HepG2 (cell line): Measurements from ENCODE around the gene FAM168A. TPM values are rescaled to one million over a fixed set of nuclear protein-coding genes. Genes with fewer than 3 reads are reported as not detected.

Source experiments
- ATAC-seq: fragments of 200-7000 bp; cut with Tn5 transposase; 3 replicates; pipeline ENCODE4 v1.9.1; 2020; ENCODE audit warnings: mild to moderate bottlenecking, moderate library complexity
- BruUV-seq: library from RNA; stranded (reverse); fragments of 400-500 nt; replicated peaks from 2 replicates; lab custom pipeline; 2021; lab: Mats Ljungman, UMichigan
- CTCF ChIA-PET: fragments of 300-600 bp; formaldehyde crosslinking; extraction: SDS; loops from one replicate; lab custom pipeline; 2021; ENCODE audit warnings: low total read pairs, inconsistent platforms, low intra/inter-chr PET ratio; lab: Yijun Ruan, JAX
- POLR2A ChIA-PET: fragments of 350-600 bp; sonication (Branson Sonifier 250); formaldehyde crosslinking; loops from one replicate; lab custom pipeline; 2020; ENCODE audit warnings: antibody characterized with exemption, inconsistent platforms; lab: Yijun Ruan, JAX
- DNase-seq: peaks from one replicate; pipeline ENCODE4 v3.0.0-alpha.2; 2015; ENCODE audit warnings: low spot score
- FAIRE-seq: peaks from 3 replicates; lab custom pipeline; 2011; peaks lifted over from hg19 to GRCh38; lab: Jason Lieb, UNC
- H2AFZ ChIP-seq: one replicate; pipeline ENCODE4 v1.6.1; 2011; ENCODE audit warnings: low read length, inconsistent platforms
- H3K27ac ChIP-seq: fragments of 300-600 bp; 3 replicates; pipeline ENCODE4 v1.8.0; 2011; ENCODE audit warnings: mixed run types, mild to moderate bottlenecking, mixed read lengths, low read length, inconsistent platforms; ENCODE audit not compliant: insufficient read depth; ENCODE audit errors: extremely low read length
- H3K27me3 ChIP-seq, 2 experiments: fragments of 200-600 bp in 1 of 2; 2 replicates in 1 of 2; 3 replicates in 1 of 2; pipeline versions ENCODE4 v1.6.0 to v1.8.0; 2011; ENCODE audit warnings: low read length in 2 of 2, mild to moderate bottlenecking in 2 of 2, moderate library complexity in 2 of 2, inconsistent platforms in 1 of 2; ENCODE audit not compliant: insufficient read depth in 2 of 2, control insufficient read depth in 1 of 2
- H3K36me3 ChIP-seq, 2 experiments: fragments of 200-600 bp in 1 of 2; replicated peaks in 1 of 2; 2 replicates in 1 of 2; 3 replicates in 1 of 2; pipeline versions ENCODE4 v1.5.1 to v1.8.0; 2011; ENCODE audit warnings: low read length in 2 of 2, inconsistent platforms in 1 of 2; ENCODE audit not compliant: insufficient read depth in 2 of 2, control insufficient read depth in 1 of 2
- H3K4me1 ChIP-seq: 2 replicates; pipeline ENCODE4 v1.5.1; 2012; ENCODE audit warnings: low read length, inconsistent platforms; ENCODE audit not compliant: insufficient read depth
- H3K4me2 ChIP-seq: 2 replicates; pipeline ENCODE4 v1.6.0; 2011; ENCODE audit warnings: low read depth, low read length, inconsistent platforms
- H3K4me3 ChIP-seq, 3 experiments: fragments of 200-600 bp in 1 of 3; sonication (generic), shearing (Covaris generic) in 1 of 3; replicated peaks in 1 of 3; 2 replicates each; pipeline ENCODE4 v1.5.1; 2011 to 2016; ENCODE audit warnings: low read length in 3 of 3, inconsistent platforms in 2 of 3, low read depth in 2 of 3, mild to moderate bottlenecking in 2 of 3, control low read depth in 1 of 3, mixed read lengths in 1 of 3; ENCODE audit not compliant: insufficient read depth in 1 of 3
- H3K79me2 ChIP-seq: one replicate; pipeline ENCODE4 v1.6.1; 2011; ENCODE audit warnings: low read length, inconsistent platforms; ENCODE audit not compliant: insufficient read depth
- H3K9ac ChIP-seq: 2 replicates; pipeline ENCODE4 v1.6.0; 2011; ENCODE audit warnings: mild to moderate bottlenecking, low read depth, low read length, inconsistent platforms; ENCODE audit not compliant: insufficient read depth
- H3K9me3 ChIP-seq: 2 replicates; pipeline ENCODE4 v1.5.1; 2012; ENCODE audit warnings: mild to moderate bottlenecking, low read length
- H4K20me1 ChIP-seq: 2 replicates; pipeline ENCODE4 v1.6.0; 2011; ENCODE audit warnings: inconsistent platforms, mild to moderate bottlenecking, low read length, moderate library complexity; ENCODE audit not compliant: insufficient read depth
- JARID2 ChIP-seq: sonication (generic); formaldehyde crosslinking; IDR thresholded peaks from 2 replicates; pipeline ENCODE4 v1.8.1; 2023; ENCODE audit warnings: missing genetic modification reagents, inconsistent platforms; ENCODE audit not compliant: insufficient replicate concordance
- MAZ ChIP-seq, 2 experiments: sonication (generic) in 1 of 2; formaldehyde crosslinking in 1 of 2; IDR thresholded peaks; 2 replicates each; pipeline versions ENCODE4 v1.5.0 to v1.6.1; 2012 to 2020; ENCODE audit warnings: low read depth in 2 of 2, mild to moderate bottlenecking in 2 of 2, borderline replicate concordance in 1 of 2, improper control_type of control experiment in 1 of 2, low read length in 1 of 2, missing genetic modification reagents in 1 of 2, moderate library complexity in 1 of 2
- PBX3 ChIP-seq: sonication (generic); formaldehyde crosslinking; IDR thresholded peaks from 2 replicates; pipeline ENCODE4 v1.8.1; 2023; ENCODE audit warnings: missing genetic modification reagents, inconsistent platforms, borderline replicate concordance
- SMAD3 ChIP-seq: sonication (generic); formaldehyde crosslinking; IDR thresholded peaks from 2 replicates; pipeline ENCODE4 v1.4.0; 2020; ENCODE audit warnings: missing genetic modification reagents
- SNRNP70 ChIP-seq: fragments of 200-400 bp; formaldehyde crosslinking; IDR thresholded peaks from 2 replicates; pipeline ENCODE4 v1.6.1; 2017; ENCODE audit warnings: mild to moderate bottlenecking, low read depth, low read length, moderate library complexity
- ZBTB38 ChIP-seq: sonication (generic); formaldehyde crosslinking; IDR thresholded peaks from 2 replicates; pipeline ENCODE4 v1.5.1; 2020; ENCODE audit warnings: mild to moderate bottlenecking, missing genetic modification reagents
- ZMAT5 ChIP-seq: sonication (generic); formaldehyde crosslinking; IDR thresholded peaks from 2 replicates; pipeline ENCODE4 v1.5.0; 2020; ENCODE audit warnings: mild to moderate bottlenecking, low read depth, missing genetic modification reagents, borderline replicate concordance
- ZNF580 ChIP-seq: IDR thresholded peaks from 2 replicates; pipeline ENCODE4 v1.6.1; 2016; ENCODE audit warnings: low read depth, borderline replicate concordance
- ZNF777 ChIP-seq: sonication (generic); formaldehyde crosslinking; IDR thresholded peaks from 2 replicates; pipeline ENCODE4 v1.4.0; 2020; ENCODE audit warnings: missing genetic modification reagents
- WGBS: methylation state at CpG from one replicate; pipeline ENCODE4 v1.1.6; 2017; ENCODE audit warnings: low lambda C conversion rate; 5-methylcytosine and 5-hydroxymethylcytosine counted together
- in situ Hi-C: cut with HindIII; loops from 2 replicates; pipeline ENCODE4 v1.10.0; 2017; ENCODE audit warnings: low pct_unique_long_range_greater_than_20kb; ENCODE audit not compliant: extremely low pct_ligation_motif_present
- intact Hi-C: fragments of 100-400 bp; cut with micrococcal nuclease; formaldehyde crosslinking; loops from one replicate; pipeline ENCODE4 v1.10.0; 2022; ENCODE audit not compliant: unreplicated experiment
- polyA plus RNA-seq, 8 experiments: library from polyadenylated mRNA; depleted of rRNA in 3 of 8; stranded (reverse) in 7 of 8; unstranded in 1 of 8; fragments of >200 nt; fragmentation: Illumina TruSeq in 4 of 8; extraction: Trizol in 4 of 8; gene quantifications; 2 replicates each; pipeline versions ENCODE4 v1.2.1 to v1.2.3, GENCODE V29; 2011 to 2016; ENCODE audit warnings: low read depth in 4 of 8, missing spikeins in 1 of 8, mixed read lengths in 1 of 8; ENCODE audit not compliant: insufficient read depth in 1 of 8
- total RNA-seq, 5 experiments: library from RNA; depleted of rRNA; stranded (reverse); fragments of >200 nt; fragmentation: Illumina TruSeq; extraction: Trizol; gene quantifications; 2 replicates each; pipeline ENCODE4 v1.2.3, GENCODE V29; 2016; ENCODE audit warnings: low read depth in 1 of 5
- TF ChIP-seq, protein P1 (sequence below): sonication (generic); formaldehyde crosslinking; IDR thresholded peaks from 2 replicates; pipeline ENCODE4 v1.4.0; 2020; ENCODE audit warnings: missing genetic modification reagents, mild to moderate bottlenecking, borderline replicate concordance

The FAM168A gene
- total and polyA plus RNA-seq, 2 of the 13 experiments (the other 11 are each of a cell fraction or from before 2014, with no cell fraction given) = 13.9 to 15.8 TPM

- no peak overlapping the region for H3K4me3 ChIP-seq
- H3K4me1 ChIP-seq = peaks cover 10% of the 10 kb centered on the region
- intact Hi-C loops (no loop called here), in situ Hi-C loops (no loop called here)
- TF ChIP-seq ZNF580 (CRISPR knock-in tag) (no peak), JARID2 (no peak)
- no peak overlapping the region for H3K9ac ChIP-seq
- no peak overlapping the region for H3K4me2 ChIP-seq
- H3K27ac ChIP-seq = no peak overlapping the region
- FAIRE-seq = no peak
- WGBS = 82% methylated on average over 1 of the region's 1 CpG
- no peaks in the 10 kb centered on the region for H3K9me3 ChIP-seq
- H3K36me3 ChIP-seq = no peaks in the 10 kb centered on the region
- no TSS peak for BruUV-seq
- no peaks in the 10 kb centered on the region for H3K79me2 ChIP-seq
- CTCF ChIA-PET = no interaction called here
- POLR2A ChIA-PET = no interaction called here
- no peak overlapping the region for H2AFZ ChIP-seq
- no peak for ATAC-seq
- no peak for DNase-seq
- no peaks in the 10 kb centered on the region for H3K27me3 ChIP-seq
- no peaks in the 10 kb centered on the region for H4K20me1 ChIP-seq
Measured at GRCh38 chr11:73542175-73542574, 55.7 kb downstream of the FAM168A start.

DNA sequence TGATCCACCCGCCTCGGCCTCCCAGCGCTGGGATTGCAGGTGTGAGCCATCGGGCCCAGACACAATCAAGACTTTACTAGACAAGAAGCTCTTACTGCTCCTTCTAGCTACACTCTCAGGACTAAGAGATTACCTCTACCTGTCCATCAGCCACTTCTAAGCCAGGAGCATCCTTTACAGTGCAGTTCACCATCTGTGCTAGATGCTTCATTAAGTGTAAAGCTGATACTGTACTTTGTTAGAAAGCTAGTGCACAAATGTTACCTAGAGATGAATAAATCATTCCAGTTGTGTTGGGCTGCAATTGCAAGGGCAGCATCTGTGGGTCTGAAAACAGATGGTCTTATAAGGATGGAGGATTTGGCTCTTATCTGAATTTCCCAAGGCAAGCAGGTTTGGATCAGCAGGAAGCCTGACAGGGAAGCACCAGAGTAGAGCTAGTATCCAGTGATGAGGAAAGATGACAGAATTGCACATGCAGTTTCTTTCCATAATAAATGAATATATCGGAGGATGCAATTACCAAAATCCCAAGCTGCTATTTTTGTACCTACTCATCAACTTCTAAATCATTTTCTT is 58.3 kb downstream of the FAM168A start:
- Histone ChIP-seq H3K79me2 (no peaks in the 10 kb centered on the region), H3K36me3 (no peaks in the 10 kb centered on the region), H3K9ac (no peak overlapping the region), H4K20me1 (no peaks in the 10 kb centered on the region), H3K4me3 (no peak overlapping the region), H3K27me3 (no peaks in the 10 kb centered on the region), H3K27ac (no peak overlapping the region), H3K4me2 (no peak overlapping the region), H3K4me1 (peaks cover 10% of the 10 kb centered on the region), H3K9me3 (no peaks in the 10 kb centered on the region), H2AFZ (no peak overlapping the region)
- in situ Hi-C loops (no loop called here), intact Hi-C loops (no loop called here)
- ATAC-seq (no peak), FAIRE-seq (no peak), DNase-seq (no peak)
- no TSS peak for BruUV-seq
- no peak for TF ChIP-seq ZBTB38 (CRISPR knock-in tag)
- TF ChIP-seq, protein P1, sequence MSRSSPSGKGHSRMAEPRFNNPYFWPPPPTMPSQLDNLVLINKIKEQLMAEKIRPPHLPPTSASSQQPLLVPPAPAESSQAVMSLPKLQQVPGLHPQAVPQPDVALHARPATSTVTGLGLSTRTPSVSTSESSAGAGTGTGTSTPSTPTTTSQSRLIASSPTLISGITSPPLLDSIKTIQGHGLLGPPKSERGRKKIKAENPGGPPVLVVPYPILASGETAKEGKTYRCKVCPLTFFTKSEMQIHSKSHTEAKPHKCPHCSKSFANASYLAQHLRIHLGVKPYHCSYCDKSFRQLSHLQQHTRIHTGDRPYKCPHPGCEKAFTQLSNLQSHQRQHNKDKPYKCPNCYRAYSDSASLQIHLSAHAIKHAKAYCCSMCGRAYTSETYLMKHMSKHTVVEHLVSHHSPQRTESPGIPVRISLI = no peak
- TF ChIP-seq MAZ (IDR thresholded peaks at IDR 0.05; ENCODE audit: borderline replicate concordance, low read depth, low read length) = no peak
- no peak for TF ChIP-seq MAZ (CRISPR knock-in tag; IDR thresholded peaks at IDR 0.05; ENCODE audit: low read depth)
- TF ChIP-seq ZNF777 (CRISPR knock-in tag) = no peak
- no peak for TF ChIP-seq SMAD3 (CRISPR knock-in tag)
- TF ChIP-seq PBX3 (CRISPR knock-in tag) = no peak
- TF ChIP-seq SNRNP70 = no peak
- TF ChIP-seq ZMAT5 (CRISPR knock-in tag) = no peak
- over 99% methylated on average over 5 of the region's 5 CpGs for WGBS
- ChIA-PET POLR2A (no interaction called here), CTCF (no interaction called here)
